Activated CD8-positive, alpha-beta memory T cell treated with anti-CD3 and anti-CD28 coated beads, Interleukin-2, amount 50 U/mL, for 4 hours (primary cell): Measurements from ENCODE around the gene CD99.
"Not testable (repeated sequence)": the region's sequence is repeated elsewhere in the genome, so short reads cannot be mapped to it uniquely, and the experiment has no call there.

Experiments
- DNase-seq: peaks from one replicate; pipeline ENCODE4 v3.0.0-alpha.2; 2020

CD99 gene

GRCh38 chrX:2733286-2733685 lies 42.2 kb downstream of the CD99 start:
- DNase-seq: no peak

- no peak for DNase-seq
Measured at GRCh38 chrX:2735270-2735669, 44.2 kb downstream of the CD99 start.

GRCh38 chrX:2740672-2741071 lies 49.6 kb downstream of the CD99 start:
- DNase-seq: no peak

GRCh38 chrX:2741386-2741785 lies 50.3 kb downstream of the CD99 start:
- no peak for DNase-seq

- DNase-seq: not testable (repeated sequence)
Measured at GRCh38 chrX:2746250-2746649, 55.2 kb downstream of the CD99 start.

GRCh38 chrX:2748171-2748814 lies 57.2 kb downstream of the CD99 start:
- DNase-seq: no peak

- no peak for DNase-seq
Measured at GRCh38 chrX:2748815-2749188, 57.7 kb downstream of the CD99 start.

- no peak for DNase-seq
Measured at GRCh38 chrX:2751291-2751690, 60.2 kb downstream of the CD99 start.

GRCh38 chrX:2751874-2752300 lies 60.8 kb downstream of the CD99 start, which contains the start of gene XG:
Gene XG (plus strand): TSS chrX:2752040. CDS start chrX:2752275, 235 bp downstream.
- DNase-seq: not testable (repeated sequence)

- DNase-seq: not testable (repeated sequence)
Measured at GRCh38 chrX:2752441-2752840, 61.3 kb downstream of the CD99 start.

- DNase-seq: not testable (repeated sequence)
Measured at GRCh38 chrX:2755163-2755715, 64.1 kb downstream of the CD99 start.

GRCh38 chrX:2756548-2756947 lies 65.5 kb downstream of the CD99 start:
- no peak for DNase-seq

- DNase-seq: no peak
Measured at GRCh38 chrX:2761246-2761645, 70.2 kb downstream of the CD99 start.

GRCh38 chrX:2762671-2763070 lies 71.6 kb downstream of the CD99 start:
- DNase-seq: not testable (repeated sequence)

GRCh38 chrX:2764766-2765548 lies 73.9 kb downstream of the CD99 start:
- not testable (repeated sequence) for DNase-seq

- no peak for DNase-seq
Measured at GRCh38 chrX:2765549-2765830, 74.4 kb downstream of the CD99 start.

GRCh38 chrX:2766906-2767305 lies 75.8 kb downstream of the CD99 start:
- DNase-seq: no peak

- DNase-seq: no peak
Measured at GRCh38 chrX:2767631-2768455, 76.7 kb downstream of the CD99 start.

GRCh38 chrX:2769615-2770014 lies 78.5 kb downstream of the CD99 start:
- DNase-seq: no peak

GRCh38 chrX:2773166-2774055 lies 82.3 kb downstream of the CD99 start:
- not testable (repeated sequence) for DNase-seq

- no peak for DNase-seq
Measured at GRCh38 chrX:2774057-2774456, 83.0 kb downstream of the CD99 start.

- DNase-seq: no peak
Measured at GRCh38 chrX:2774776-2775175, 83.7 kb downstream of the CD99 start.
